ENCODE results near the gene PPARGC1A. TPM values are rescaled to one million over a fixed set of nuclear protein-coding genes. Genes with fewer than 3 reads are reported as not detected.

Gene PPARGC1A
- total RNA-seq, 2 donors from 2014 or later: 9.2 to 14.7 TPM

DNA sequence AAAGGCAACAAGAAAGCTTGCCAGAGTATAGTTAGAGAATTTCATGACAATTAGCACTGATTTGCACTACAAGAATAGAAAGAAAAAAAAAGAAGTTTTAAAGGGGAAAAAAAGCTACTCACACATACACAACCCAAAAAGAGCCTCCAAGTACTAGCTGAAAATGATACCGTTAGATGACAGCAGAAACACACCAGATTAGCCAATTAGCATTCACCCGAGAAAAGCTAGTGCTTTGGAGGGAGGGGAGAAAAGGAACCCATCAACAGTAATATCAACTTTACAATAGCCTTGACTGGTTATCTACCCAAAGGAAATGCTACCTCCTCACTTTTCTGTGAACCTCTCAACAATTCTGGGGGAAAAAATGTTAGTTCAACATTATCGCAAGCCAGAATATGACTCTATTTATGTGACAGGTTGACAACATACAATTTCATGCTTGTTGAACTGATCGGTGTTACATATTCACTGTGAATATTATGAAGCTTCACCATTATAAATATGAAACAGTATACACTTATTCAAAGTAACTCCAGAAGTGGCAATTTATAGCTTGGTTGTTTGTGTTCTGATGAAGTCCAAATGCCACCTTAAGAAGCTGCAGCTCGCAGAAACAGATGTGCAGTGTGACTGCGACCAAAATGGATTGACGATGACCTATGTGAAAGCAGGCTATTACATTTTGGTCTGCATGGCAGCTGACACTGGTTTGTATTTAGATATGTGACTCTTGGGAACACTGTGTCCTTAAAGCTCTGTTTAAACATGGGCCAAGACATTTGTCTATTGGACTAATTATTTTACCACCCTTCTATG lies 15.9 kb downstream of the PPARGC1A start:
- no peaks in the 10 kb centered on the region for H3K36me3 ChIP-seq
- no peaks in the 10 kb centered on the region for H3K27me3 ChIP-seq (replicated peaks; ENCODE audit: insufficient read depth)
- H3K4me1 ChIP-seq (replicated peaks): no peaks in the 10 kb centered on the region
- TF ChIP-seq, protein P1, sequence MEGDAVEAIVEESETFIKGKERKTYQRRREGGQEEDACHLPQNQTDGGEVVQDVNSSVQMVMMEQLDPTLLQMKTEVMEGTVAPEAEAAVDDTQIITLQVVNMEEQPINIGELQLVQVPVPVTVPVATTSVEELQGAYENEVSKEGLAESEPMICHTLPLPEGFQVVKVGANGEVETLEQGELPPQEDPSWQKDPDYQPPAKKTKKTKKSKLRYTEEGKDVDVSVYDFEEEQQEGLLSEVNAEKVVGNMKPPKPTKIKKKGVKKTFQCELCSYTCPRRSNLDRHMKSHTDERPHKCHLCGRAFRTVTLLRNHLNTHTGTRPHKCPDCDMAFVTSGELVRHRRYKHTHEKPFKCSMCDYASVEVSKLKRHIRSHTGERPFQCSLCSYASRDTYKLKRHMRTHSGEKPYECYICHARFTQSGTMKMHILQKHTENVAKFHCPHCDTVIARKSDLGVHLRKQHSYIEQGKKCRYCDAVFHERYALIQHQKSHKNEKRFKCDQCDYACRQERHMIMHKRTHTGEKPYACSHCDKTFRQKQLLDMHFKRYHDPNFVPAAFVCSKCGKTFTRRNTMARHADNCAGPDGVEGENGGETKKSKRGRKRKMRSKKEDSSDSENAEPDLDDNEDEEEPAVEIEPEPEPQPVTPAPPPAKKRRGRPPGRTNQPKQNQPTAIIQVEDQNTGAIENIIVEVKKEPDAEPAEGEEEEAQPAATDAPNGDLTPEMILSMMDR (IDR thresholded peaks at IDR 0.05): no peak
- TF ChIP-seq POLR2A (IDR thresholded peaks at IDR 0.05) (no peak), POLR2AphosphoS5 (IDR thresholded peaks at IDR 0.05) (peak; percentile 37)
- intact Hi-C loops (cut with DNase I): no loop called here
- DNase-seq (ENCODE audit: low spot score): no peak
- no peak overlapping the region for H3K27ac ChIP-seq
- H3K9me3 ChIP-seq: no peaks in the 10 kb centered on the region
- 63% methylated on average over 7 of the region's 7 CpGs for WGBS
- no peak overlapping the region for H3K4me3 ChIP-seq

DNA sequence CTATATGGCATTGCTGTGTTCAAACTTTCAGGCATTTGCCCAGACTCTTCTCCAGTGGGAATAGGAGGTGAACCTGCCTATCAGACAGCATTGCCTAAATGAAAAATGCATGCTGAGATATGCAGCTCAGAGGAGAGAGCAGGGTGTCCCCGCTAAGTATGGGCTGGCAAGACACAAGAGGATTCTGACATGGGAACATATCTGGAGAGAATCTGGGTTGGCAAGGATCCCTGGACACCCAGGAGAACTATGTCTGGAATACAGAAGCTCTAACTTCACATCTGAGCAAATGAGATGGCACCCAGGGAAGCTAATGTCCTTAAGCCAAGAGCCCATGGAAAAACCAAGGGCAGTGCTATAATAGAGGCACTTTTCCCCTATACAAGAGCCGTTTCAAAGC lies 18.4 kb downstream of the PPARGC1A start:
- H3K36me3 ChIP-seq: no peaks in the 10 kb centered on the region
- no peaks in the 10 kb centered on the region for H3K4me1 ChIP-seq (replicated peaks)
- no peak overlapping the region for H3K4me3 ChIP-seq
- no peaks in the 10 kb centered on the region for H3K9me3 ChIP-seq
- no peak for TF ChIP-seq POLR2AphosphoS5 (IDR thresholded peaks at IDR 0.05)
- no peak for TF ChIP-seq POLR2A (IDR thresholded peaks at IDR 0.05)
- TF ChIP-seq, protein P1 (IDR thresholded peaks at IDR 0.05): no peak
- 54% methylated on average over 2 of the region's 2 CpGs for WGBS
- H3K27me3 ChIP-seq (replicated peaks; ENCODE audit: insufficient read depth): no peaks in the 10 kb centered on the region
- no peak for DNase-seq (ENCODE audit: low spot score)
- no peak overlapping the region for H3K27ac ChIP-seq
- intact Hi-C loops (cut with DNase I): no loop called here

DNA sequence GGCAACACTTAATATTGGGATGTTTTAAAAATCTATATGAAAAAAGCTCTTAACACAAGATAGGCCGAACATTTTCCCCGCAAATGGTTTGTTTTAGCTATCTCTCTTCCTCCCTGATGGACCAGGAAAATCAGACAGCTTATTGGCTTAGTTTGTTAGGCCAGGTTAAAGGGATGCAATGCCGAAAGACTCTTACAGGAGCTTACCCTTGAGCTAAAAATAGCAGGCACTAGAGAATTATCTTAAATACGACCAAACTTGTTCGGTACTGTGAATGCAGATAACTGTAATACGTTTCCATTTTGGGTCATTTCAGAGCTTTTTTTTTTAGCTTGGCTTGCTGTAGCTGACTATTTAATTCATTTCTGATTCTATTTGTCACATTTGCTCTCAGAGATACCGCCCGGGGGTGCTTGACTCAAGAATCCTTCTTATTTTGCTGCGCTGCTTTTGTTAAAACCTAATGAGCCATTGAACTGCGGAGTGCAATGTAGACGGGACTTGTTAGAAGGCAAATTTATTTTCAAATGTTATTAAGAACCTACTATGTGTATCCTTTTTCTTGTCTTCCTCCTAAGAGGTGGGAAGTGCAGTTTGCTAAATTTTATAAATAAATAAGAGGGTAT lies 23.3 kb downstream of the PPARGC1A start:
- Histone ChIP-seq H3K9me3 (no peaks in the 10 kb centered on the region), H3K27ac (no peak overlapping the region), H3K27me3 (replicated peaks; ENCODE audit: insufficient read depth) (no peaks in the 10 kb centered on the region), H3K36me3 (no peaks in the 10 kb centered on the region), H3K4me1 (replicated peaks) (no peaks in the 10 kb centered on the region), H3K4me3 (no peak overlapping the region)
- no peak for DNase-seq (ENCODE audit: low spot score)
- WGBS: 80% methylated on average over 11 of the region's 11 CpGs
- TF ChIP-seq, protein P1 (IDR thresholded peaks at IDR 0.05): no peak
- TF ChIP-seq POLR2A (IDR thresholded peaks at IDR 0.05) (no peak), POLR2AphosphoS5 (IDR thresholded peaks at IDR 0.05) (no peak)
- intact Hi-C loops (cut with DNase I): no loop called here

DNA sequence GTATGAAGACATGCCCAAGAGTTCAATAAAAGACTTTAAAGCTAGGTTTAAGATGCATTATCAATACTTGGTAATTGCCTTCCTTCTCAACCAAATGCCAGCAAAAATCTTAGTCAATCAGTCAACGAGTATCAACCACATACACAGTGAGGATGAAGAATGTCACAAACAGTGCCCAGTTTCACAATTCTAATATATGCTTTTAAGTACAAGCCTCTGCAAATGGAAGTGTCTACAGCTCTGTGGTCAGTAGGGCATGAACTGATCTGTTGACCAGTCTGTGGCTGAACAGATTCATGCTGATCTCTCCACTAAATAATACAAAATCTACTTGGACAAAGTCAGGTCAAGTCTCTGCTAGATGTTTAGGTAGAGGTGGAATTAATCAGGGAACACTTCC lies 27.9 kb downstream of the PPARGC1A start:
- no peak for DNase-seq (ENCODE audit: low spot score)
- Histone ChIP-seq H3K36me3 (no peaks in the 10 kb centered on the region), H3K27me3 (replicated peaks; ENCODE audit: insufficient read depth) (no peaks in the 10 kb centered on the region), H3K27ac (no peak overlapping the region), H3K4me3 (no peak overlapping the region), H3K4me1 (replicated peaks) (peaks cover under 1% of the 10 kb centered on the region), H3K9me3 (no peaks in the 10 kb centered on the region)
- WGBS: 80% methylated on average over 1 of the region's 1 CpG
- intact Hi-C loops (cut with DNase I): no loop called here
- TF ChIP-seq POLR2A (IDR thresholded peaks at IDR 0.05) (no peak), POLR2AphosphoS5 (IDR thresholded peaks at IDR 0.05) (no peak)
- TF ChIP-seq, protein P1 (IDR thresholded peaks at IDR 0.05): no peak
